Ishikawa (cell line): ENCODE results near the gene AKAP6.

Experiments
- CEBPB ChIP-seq: IDR thresholded peaks from 2 replicates; pipeline ENCODE4 v1.6.1; 2012
- CREB1 ChIP-seq: IDR thresholded peaks from 2 replicates; pipeline ENCODE4 v1.6.1; 2012; ENCODE audit warnings: low read depth
- EGR1 ChIP-seq: IDR thresholded peaks from 2 replicates; pipeline ENCODE4 v1.6.1; 2012
- EP300 ChIP-seq: IDR thresholded peaks from 2 replicates; pipeline ENCODE4 v1.6.1; 2012; ENCODE audit warnings: borderline replicate concordance
- FOXM1 ChIP-seq: IDR thresholded peaks from 2 replicates; pipeline ENCODE4 v1.6.1; 2012; ENCODE audit warnings: low read depth, borderline replicate concordance
- MAX ChIP-seq: IDR thresholded peaks from 2 replicates; pipeline ENCODE4 v1.6.1; 2012
- NFIC ChIP-seq: IDR thresholded peaks from 2 replicates; pipeline ENCODE4 v1.6.1; 2012
- RAD21 ChIP-seq: IDR thresholded peaks from 2 replicates; pipeline ENCODE4 v1.6.1; 2012; ENCODE audit warnings: low read depth
- REST ChIP-seq: IDR thresholded peaks from 2 replicates; pipeline ENCODE4 v1.6.1; 2012; ENCODE audit warnings: low read depth, mild to moderate bottlenecking
- TAF1 ChIP-seq: IDR thresholded peaks from 2 replicates; pipeline ENCODE4 v1.6.1; 2012; ENCODE audit warnings: low read depth, mild to moderate bottlenecking
- TCF12 ChIP-seq: IDR thresholded peaks from 2 replicates; pipeline ENCODE4 v1.6.1; 2012; ENCODE audit warnings: low read depth
- TEAD4 ChIP-seq: IDR thresholded peaks from 2 replicates; pipeline ENCODE4 v1.6.1; 2012
- USF1 ChIP-seq: IDR thresholded peaks from 2 replicates; pipeline ENCODE4 v1.6.1; 2012
- YY1 ChIP-seq: IDR thresholded peaks from 2 replicates; pipeline ENCODE4 v1.6.1; 2012; ENCODE audit warnings: low read depth
- ZBTB7A ChIP-seq: IDR thresholded peaks from 2 replicates; pipeline ENCODE4 v1.6.1; 2012; ENCODE audit warnings: low read depth

The AKAP6 gene

GRCh38 chr14:32363761-32364160 lies 34.7 kb downstream of the AKAP6 start:
- TF ChIP-seq NFIC (no peak), TEAD4 (no peak), YY1 (no peak), TAF1 (no peak), CREB1 (no peak), EP300 (no peak), RAD21 (no peak), REST (no peak), TCF12 (no peak), EGR1 (no peak), MAX (no peak), CEBPB (no peak), ZBTB7A (no peak), USF1 (no peak), FOXM1 (no peak)

- TF ChIP-seq TEAD4 (no peak), CEBPB (no peak), TAF1 (no peak), FOXM1 (no peak), REST (no peak), RAD21 (no peak), EP300 (no peak)
Measured at GRCh38 chr14:32364941-32365340, 35.8 kb downstream of the AKAP6 start.

- TF ChIP-seq NFIC: no peak
- no peak for TF ChIP-seq CREB1
- no peak for TF ChIP-seq CEBPB
- no peak for TF ChIP-seq RAD21
- TF ChIP-seq YY1: no peak
- TF ChIP-seq TEAD4: no peak
- no peak for TF ChIP-seq EP300
- no peak for TF ChIP-seq EGR1
- TF ChIP-seq FOXM1: no peak
- no peak for TF ChIP-seq MAX
- TF ChIP-seq TCF12: no peak
- no peak for TF ChIP-seq ZBTB7A
- no peak for TF ChIP-seq TAF1
- TF ChIP-seq USF1: no peak
- TF ChIP-seq REST: no peak
Measured at GRCh38 chr14:32366256-32366879, 37.3 kb downstream of the AKAP6 start.

- TF ChIP-seq USF1 (no peak), EGR1 (no peak), YY1 (no peak), EP300 (no peak)
Measured at GRCh38 chr14:32366986-32367385, 37.9 kb downstream of the AKAP6 start.
